B cell (primary cell): Measurements from ENCODE around the gene BUB1B.

Experiments used
- CTCF ChIP-seq: fragments of 200-600 bp; IDR thresholded peaks from one replicate; pipeline ENCODE4 v1.8.0; 2022; ENCODE audit warnings: antibody characterized with exemption, mild to moderate bottlenecking
- EZH2 ChIP-seq: IDR thresholded peaks from 2 replicates; pipeline ENCODE4 v1.6.1; 2012; ENCODE audit warnings: borderline replicate concordance, low read depth, mild to moderate bottlenecking, moderate library complexity, low read length; ENCODE audit not compliant: insufficient read depth, poor library complexity, severe bottlenecking

DNA sequence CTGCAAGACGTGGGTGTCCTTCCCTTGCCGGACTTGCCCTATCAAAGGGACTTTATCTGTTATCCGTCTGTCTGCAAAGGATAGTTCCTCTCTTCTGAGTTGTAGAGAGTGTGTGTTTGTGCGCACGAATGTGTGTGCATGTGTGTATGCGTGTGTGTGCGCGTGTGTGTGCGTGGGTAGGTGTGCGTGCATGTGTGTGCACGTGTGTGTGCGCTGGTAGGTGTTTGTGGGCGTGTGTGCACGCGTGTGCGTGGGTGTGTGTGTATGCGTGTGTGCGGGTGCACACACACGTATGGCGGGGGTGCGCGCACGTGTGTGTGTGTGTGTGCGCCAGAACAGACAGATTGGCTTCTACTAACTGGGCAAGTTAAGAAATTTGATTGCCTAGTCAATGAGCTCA is 48.1 kb upstream of the BUB1B start:
- TF ChIP-seq EZH2 (no peak), CTCF (no peak)
